DOHH2 (cell line): Measurements from ENCODE around the gene PDIK1L.
"Not testable (repeated sequence)": the region's sequence is repeated elsewhere in the genome, so short reads cannot be mapped to it uniquely, and the experiment has no call there.

Source experiments
- H3F3A ChIP-seq: fragments of 200-600 bp; sonication (generic), shearing (Covaris generic); 2 replicates; pipeline ENCODE4 v1.6.0; 2016; ENCODE audit warnings: antibody characterized with exemption, mild to moderate bottlenecking; ENCODE audit not compliant: control insufficient read depth, insufficient read depth
- H3K27ac ChIP-seq: fragments of 200-600 bp; sonication (generic); 2 replicates; pipeline ENCODE4 v1.5.1; 2014; ENCODE audit warnings: low read depth, mild to moderate bottlenecking, low read length, moderate library complexity
- H3K27me3 ChIP-seq: fragments of 200-600 bp; sonication (generic); 2 replicates; pipeline ENCODE4 v1.6.1; 2014; ENCODE audit warnings: mild to moderate bottlenecking, low read length, mixed read lengths; ENCODE audit not compliant: control insufficient read depth
- H3K36me3 ChIP-seq: fragments of 200-600 bp; sonication (generic); 2 replicates; pipeline ENCODE4 v1.6.1; 2014; ENCODE audit warnings: mild to moderate bottlenecking, low read length, moderate library complexity, mixed read lengths; ENCODE audit not compliant: control insufficient read depth
- H3K4me1 ChIP-seq: fragments of 200-600 bp; sonication (generic); 2 replicates; pipeline ENCODE4 v1.6.1; 2014; ENCODE audit warnings: mild to moderate bottlenecking, low read length, mixed read lengths; ENCODE audit not compliant: control insufficient read depth
- H3K4me2 ChIP-seq: fragments of 200-600 bp; sonication (generic); 2 replicates; pipeline ENCODE4 v1.6.0; 2014; ENCODE audit warnings: mild to moderate bottlenecking, low read length, moderate library complexity
- H3K4me3 ChIP-seq: fragments of 200-600 bp; sonication (generic); 2 replicates; pipeline ENCODE4 v1.5.1; 2014; ENCODE audit warnings: mild to moderate bottlenecking, low read length, mixed read lengths
- H3K79me2 ChIP-seq: fragments of 200-600 bp; sonication (generic); 2 replicates; pipeline ENCODE4 v1.6.1; 2014; ENCODE audit warnings: mild to moderate bottlenecking, low read length, mixed read lengths; ENCODE audit not compliant: control insufficient read depth
- H3K9me2 ChIP-seq: fragments of 200-600 bp; sonication (generic); replicated peaks from 2 replicates; pipeline ENCODE4 v1.6.1; 2014; ENCODE audit warnings: mild to moderate bottlenecking, low read length, mixed read lengths; ENCODE audit not compliant: control insufficient read depth
- H3K9me3 ChIP-seq: fragments of 200-600 bp; sonication (generic); 2 replicates; pipeline ENCODE4 v1.6.1; 2014; ENCODE audit warnings: antibody characterized with exemption, low read length, mixed read lengths; ENCODE audit not compliant: control insufficient read depth, insufficient read depth
- H4K20me1 ChIP-seq: fragments of 200-600 bp; sonication (generic); 2 replicates; pipeline ENCODE4 v1.6.0; 2014; ENCODE audit warnings: low read depth, mild to moderate bottlenecking, antibody characterized with exemption, low read length, moderate library complexity; ENCODE audit not compliant: control insufficient read depth, insufficient read depth
- EZH2phosphoT487 ChIP-seq: fragments of 200-600 bp; sonication (generic); IDR thresholded peaks from 2 replicates; pipeline ENCODE4 v1.6.1; 2017; ENCODE audit warnings: borderline replicate concordance, mild to moderate bottlenecking, antibody characterized with exemption, low read length, moderate library complexity, mixed read lengths
- TF ChIP-seq, protein P1 (sequence below): fragments of 200-600 bp; sonication (generic); IDR thresholded peaks from one replicate; pipeline ENCODE4 v1.5.1; 2014; ENCODE audit warnings: antibody characterized with exemption, mild to moderate bottlenecking, low read depth, low read length; ENCODE audit not compliant: poor library complexity, severe bottlenecking

PDIK1L gene

DNA sequence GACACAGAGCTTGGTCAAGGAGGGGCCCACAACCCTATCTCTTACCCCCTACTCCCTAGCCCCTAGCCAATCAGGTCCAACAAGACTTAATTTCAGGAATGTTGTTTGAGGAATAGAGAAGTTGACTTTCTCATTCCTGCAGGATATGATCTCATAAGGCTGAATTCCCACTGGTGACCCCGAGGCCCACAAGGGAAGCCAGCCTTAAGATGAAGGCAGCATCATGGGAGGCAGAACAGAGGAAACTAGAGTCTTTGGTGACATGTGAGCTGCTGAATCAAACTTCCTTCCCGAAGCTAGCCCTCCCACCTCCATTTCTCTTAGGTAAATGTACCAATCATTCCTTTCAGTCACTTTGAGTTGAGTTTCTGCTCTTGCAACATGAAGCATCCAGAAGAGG lies 9.1 kb upstream of the PDIK1L start:
- TF ChIP-seq, protein P1, sequence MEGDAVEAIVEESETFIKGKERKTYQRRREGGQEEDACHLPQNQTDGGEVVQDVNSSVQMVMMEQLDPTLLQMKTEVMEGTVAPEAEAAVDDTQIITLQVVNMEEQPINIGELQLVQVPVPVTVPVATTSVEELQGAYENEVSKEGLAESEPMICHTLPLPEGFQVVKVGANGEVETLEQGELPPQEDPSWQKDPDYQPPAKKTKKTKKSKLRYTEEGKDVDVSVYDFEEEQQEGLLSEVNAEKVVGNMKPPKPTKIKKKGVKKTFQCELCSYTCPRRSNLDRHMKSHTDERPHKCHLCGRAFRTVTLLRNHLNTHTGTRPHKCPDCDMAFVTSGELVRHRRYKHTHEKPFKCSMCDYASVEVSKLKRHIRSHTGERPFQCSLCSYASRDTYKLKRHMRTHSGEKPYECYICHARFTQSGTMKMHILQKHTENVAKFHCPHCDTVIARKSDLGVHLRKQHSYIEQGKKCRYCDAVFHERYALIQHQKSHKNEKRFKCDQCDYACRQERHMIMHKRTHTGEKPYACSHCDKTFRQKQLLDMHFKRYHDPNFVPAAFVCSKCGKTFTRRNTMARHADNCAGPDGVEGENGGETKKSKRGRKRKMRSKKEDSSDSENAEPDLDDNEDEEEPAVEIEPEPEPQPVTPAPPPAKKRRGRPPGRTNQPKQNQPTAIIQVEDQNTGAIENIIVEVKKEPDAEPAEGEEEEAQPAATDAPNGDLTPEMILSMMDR: no peak
- no peak for TF ChIP-seq EZH2phosphoT487
- Histone ChIP-seq H3K9me3 (no peaks in the 10 kb centered on the region), H3F3A (no peaks in the 10 kb centered on the region), H3K27ac (no peak overlapping the region), H3K36me3 (no peaks in the 10 kb centered on the region), H3K4me3 (no peak overlapping the region), H3K9me2 (no peaks in the 10 kb centered on the region), H3K27me3 (peaks cover 15% of the 10 kb centered on the region), H3K79me2 (no peaks in the 10 kb centered on the region), H3K4me2 (no peak overlapping the region), H4K20me1 (no peaks in the 10 kb centered on the region), H3K4me1 (peaks cover 8% of the 10 kb centered on the region)

GRCh38 chr1:26105226-26105548 lies 6.4 kb upstream of the PDIK1L start:
- not testable (repeated sequence) for H3F3A ChIP-seq, H3K9me3 ChIP-seq, H4K20me1 ChIP-seq, H3K27me3 ChIP-seq, H3K79me2 ChIP-seq, H3K9me2 ChIP-seq, H3K36me3 ChIP-seq, H3K27ac ChIP-seq
- Histone ChIP-seq H3K4me1 (peaks cover 11% of the 10 kb centered on the region), H3K4me2 (peak overlapping the region; percentile 41), H3K4me3 (peak overlapping the region; percentile 25)

GRCh38 chr1:26109229-26110164 lies 2.1 kb upstream of the PDIK1L start:
- H3K79me2 ChIP-seq: peaks cover 26% of the 10 kb centered on the region
- no peak overlapping the region for H3K27ac ChIP-seq
- H3K4me1 ChIP-seq: peaks cover 33% of the 10 kb centered on the region
- peaks cover 20% of the 10 kb centered on the region for H3K36me3 ChIP-seq
- no peaks in the 10 kb centered on the region for H4K20me1 ChIP-seq
- no peaks in the 10 kb centered on the region for H3K9me2 ChIP-seq
- peak overlapping the region; percentile 95 for H3K4me3 ChIP-seq
- TF ChIP-seq, protein P1: no peak
- no peak for TF ChIP-seq EZH2phosphoT487
- H3K9me3 ChIP-seq: no peaks in the 10 kb centered on the region
- H3K27me3 ChIP-seq: no peaks in the 10 kb centered on the region
- H3F3A ChIP-seq: 0 out of 2 replicates have a peak, but pooled peaks cover 4% of the 10 kb centered on the region
- H3K4me2 ChIP-seq: peak overlapping the region; percentile 77

- Histone ChIP-seq H3K27me3 (no peaks in the 10 kb centered on the region), H3F3A (0 out of 2 replicates have a peak, but pooled peaks cover 4% of the 10 kb centered on the region), H3K4me2 (peak overlapping the region; percentile 77), H3K4me1 (peaks cover 26% of the 10 kb centered on the region), H3K27ac (peak overlapping the region; percentile 61), H3K79me2 (peaks cover 33% of the 10 kb centered on the region), H3K4me3 (peak overlapping the region; percentile 95), H4K20me1 (no peaks in the 10 kb centered on the region), H3K9me2 (no peaks in the 10 kb centered on the region), H3K9me3 (no peaks in the 10 kb centered on the region), H3K36me3 (peaks cover 29% of the 10 kb centered on the region)
- TF ChIP-seq EZH2phosphoT487: no peak
- TF ChIP-seq, protein P1: no peak
Observed at GRCh38 chr1:26110731-26111529, 694 bp upstream of the PDIK1L start.
